NB4 (cell line): ENCODE results near the gene GPR83.

Experiments
- MAX ChIP-seq: IDR thresholded peaks from 2 replicates; pipeline ENCODE4 v1.6.1; 2011; ENCODE audit warnings: low read depth, low read length
- POLR2A ChIP-seq: IDR thresholded peaks from 2 replicates; pipeline ENCODE4 v1.6.1; 2011; ENCODE audit warnings: mild to moderate bottlenecking; ENCODE audit not compliant: insufficient read length; ENCODE audit errors: extremely low read depth

DNA sequence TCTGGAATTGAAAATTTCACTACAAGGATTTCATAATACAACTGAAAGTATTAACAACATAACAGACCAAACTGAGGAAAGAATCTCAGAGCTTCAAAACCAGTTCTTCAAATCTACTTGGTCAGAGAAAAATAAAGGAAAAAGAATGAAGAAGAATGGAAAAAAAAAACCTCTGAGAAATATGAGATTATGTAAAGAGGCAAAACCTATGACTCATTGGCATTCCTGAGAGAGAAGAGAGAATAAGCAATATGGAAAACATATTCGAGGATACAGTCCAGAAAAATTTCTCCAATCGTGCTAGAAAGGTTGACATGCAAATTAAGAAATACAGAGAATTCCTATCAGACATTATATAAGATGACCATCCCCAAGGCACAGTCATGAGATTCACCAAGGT lies 23.4 kb upstream of the GPR83 start:
- no peak for TF ChIP-seq MAX
- TF ChIP-seq POLR2A = no peak
